GM18858 (cell line): ENCODE results near the gene LRRC26.
"Not testable (repeated sequence)": the region's sequence is repeated elsewhere in the genome, so short reads cannot be mapped to it uniquely, and the experiment has no call there.

Experiments
- ATAC-seq: cut with Tn5 transposase; IDR thresholded peaks from one replicate; pipeline ENCODE4 v1.9.1; 2021; ENCODE audit not compliant: unreplicated experiment

LRRC26 gene

GRCh38 chr9:137139468-137140150 is 30.2 kb downstream of the LRRC26 start:
- no peak for ATAC-seq

GRCh38 chr9:137138722-137139467 is 31.0 kb downstream of the LRRC26 start, which contains the start of gene GRIN1:
Gene GRIN1, plus strand, starts transcription at chr9:137139154. Its CDS starts 333 bp downstream, at chr9:137139487.
- no peak for ATAC-seq

GRCh38 chr9:137138058-137138721 is 31.7 kb downstream of the LRRC26 start:
- ATAC-seq = no peak

- ATAC-seq = no peak
Measured at GRCh38 chr9:137136881-137137607, 32.8 kb downstream of the LRRC26 start.

- ATAC-seq = no peak
Measured at GRCh38 chr9:137136261-137136880, 33.5 kb downstream of the LRRC26 start.

GRCh38 chr9:137135154-137135553 is 34.7 kb downstream of the LRRC26 start:
- not testable (repeated sequence) for ATAC-seq

- no peak for ATAC-seq
Measured at GRCh38 chr9:137134191-137134590, 35.7 kb downstream of the LRRC26 start.

- peak; percentile 16 for ATAC-seq
Measured at GRCh38 chr9:137130176-137130755, 39.6 kb downstream of the LRRC26 start.

GRCh38 chr9:137129456-137130175 is 40.2 kb downstream of the LRRC26 start:
- ATAC-seq = peak; percentile 51

- no peak for ATAC-seq
Measured at GRCh38 chr9:137128862-137129455, 40.9 kb downstream of the LRRC26 start.

GRCh38 chr9:137128158-137128861 is 41.5 kb downstream of the LRRC26 start:
- ATAC-seq = no peak

GRCh38 chr9:137127301-137128157 is 42.3 kb downstream of the LRRC26 start:
- ATAC-seq = no peak

GRCh38 chr9:137126786-137127185 is 43.1 kb downstream of the LRRC26 start:
- no peak for ATAC-seq

- ATAC-seq = not testable (repeated sequence)
Measured at GRCh38 chr9:137123952-137124462, 45.8 kb downstream of the LRRC26 start.

- ATAC-seq = peak; percentile 33
Measured at GRCh38 chr9:137123468-137123837, 46.4 kb downstream of the LRRC26 start.

GRCh38 chr9:137122796-137123467 is 46.9 kb downstream of the LRRC26 start:
- not testable (repeated sequence) for ATAC-seq
